IMR-90 (cell line): ENCODE results near the gene PARK7. TPM values are rescaled to one million over a fixed set of nuclear protein-coding genes. Genes with fewer than 3 reads are reported as not detected.

Source experiments
- ATAC-seq: fragments of 200-7000 bp; cut with Tn5 transposase; 2 replicates; pipeline ENCODE4 v1.9.1; 2020; ENCODE audit warnings: low read depth, mild to moderate bottlenecking, moderate library complexity
- BruUV-seq: library from RNA; stranded (reverse); fragments of 400-500 nt; replicated peaks from 2 replicates; lab custom pipeline; 2021; lab: Mats Ljungman, UMichigan
- CTCF ChIA-PET: fragments of 300-600 bp; formaldehyde crosslinking; extraction: SDS; loops from one replicate; lab custom pipeline; 2021; ENCODE audit warnings: antibody characterized with exemption; lab: Yijun Ruan, JAX
- POLR2A ChIA-PET: fragments of 300-600 bp; sonication (Branson Sonifier 250); formaldehyde crosslinking; loops from one replicate; lab custom pipeline; 2022; ENCODE audit warnings: antibody characterized with exemption; ENCODE audit not compliant: unreplicated experiment; lab: Charles Lee
- DNase-seq: peaks from one replicate; pipeline ENCODE4 v3.0.0; 2013
- H2AFZ ChIP-seq: replicated peaks from 2 replicates; pipeline ENCODE3; 2013; ENCODE audit warnings: low read length, mild to moderate bottlenecking; ENCODE audit not compliant: poor library complexity
- H2AK5ac ChIP-seq: 2 replicates; pipeline ENCODE4 v1.6.1; 2013; ENCODE audit warnings: low read depth, low read length, inconsistent platforms
- H2AK9ac ChIP-seq: replicated peaks from 2 replicates; pipeline ENCODE3; 2013; ENCODE audit warnings: mild to moderate bottlenecking, low read depth, low read length, moderate library complexity; ENCODE audit not compliant: poor library complexity
- H2BK120ac ChIP-seq: 2 replicates; pipeline ENCODE4 v1.6.1; 2013; ENCODE audit warnings: low read depth, low read length, inconsistent platforms
- H2BK15ac ChIP-seq: 3 replicates; pipeline ENCODE4 v1.6.1; 2013; ENCODE audit warnings: low read depth, low read length, inconsistent platforms
- H2BK20ac ChIP-seq: 2 replicates; pipeline ENCODE4 v1.6.1; 2013; ENCODE audit warnings: low read depth, mild to moderate bottlenecking, inconsistent platforms, low read length, moderate library complexity
- H2BK5ac ChIP-seq: 2 replicates; pipeline ENCODE4 v1.6.1; 2013; ENCODE audit warnings: mild to moderate bottlenecking, low read depth, low read length, inconsistent platforms; ENCODE audit not compliant: poor library complexity, severe bottlenecking
- H3K14ac ChIP-seq: replicated peaks from 2 replicates; pipeline ENCODE4 v1.6.1; 2013; ENCODE audit warnings: low read depth, low read length, inconsistent platforms
- H3K18ac ChIP-seq: 2 replicates; pipeline ENCODE4 v1.6.1; 2013; ENCODE audit warnings: low read depth, low read length, control low read depth
- H3K23ac ChIP-seq: 2 replicates; pipeline ENCODE4 v1.6.1; 2013; ENCODE audit warnings: low read depth, low read length, inconsistent platforms
- H3K27ac ChIP-seq: 2 replicates; pipeline ENCODE4 v1.5.1; 2013; ENCODE audit warnings: mild to moderate bottlenecking, control low read depth, low read length; ENCODE audit not compliant: insufficient read depth
- H3K27me3 ChIP-seq: 2 replicates; pipeline ENCODE4 v1.6.1; 2013; ENCODE audit warnings: low read length; ENCODE audit not compliant: control insufficient read depth, insufficient read depth
- H3K36me3 ChIP-seq: 2 replicates; pipeline ENCODE4 v1.6.1; 2013; ENCODE audit warnings: low read length, mixed read lengths; ENCODE audit not compliant: control insufficient read depth, insufficient read depth
- H3K4ac ChIP-seq: 2 replicates; pipeline ENCODE4 v1.6.1; 2013; ENCODE audit warnings: low read depth, low read length, inconsistent platforms
- H3K4me1 ChIP-seq: 2 replicates; pipeline ENCODE4 v1.6.1; 2013; ENCODE audit warnings: low read length, mixed read lengths; ENCODE audit not compliant: control insufficient read depth, insufficient read depth
- H3K4me2 ChIP-seq: 2 replicates; pipeline ENCODE4 v1.6.1; 2013; ENCODE audit warnings: low read depth, mild to moderate bottlenecking, control low read depth, low read length, moderate library complexity
- H3K4me3 ChIP-seq: 2 replicates; pipeline ENCODE4 v1.5.1; 2013; ENCODE audit warnings: low read depth, mild to moderate bottlenecking, control low read depth, low read length, moderate library complexity; ENCODE audit not compliant: insufficient read depth
- H3K56ac ChIP-seq: 2 replicates; pipeline ENCODE4 v1.6.1; 2013; ENCODE audit warnings: low read length, inconsistent platforms; ENCODE audit not compliant: insufficient read depth; ENCODE audit errors: extremely low read depth
- H3K79me1 ChIP-seq, 2 experiments: 2 replicates each; pipeline ENCODE4 v1.6.1; 2013; ENCODE audit warnings: low read length in 2 of 2, inconsistent platforms in 1 of 2, low read depth in 1 of 2
- H3K9ac ChIP-seq: 2 replicates; pipeline ENCODE4 v1.6.1; 2013; ENCODE audit warnings: low read depth, low read length, control low read depth
- H3K9me1 ChIP-seq: 2 replicates; pipeline ENCODE4 v1.6.1; 2013; ENCODE audit warnings: low read length, inconsistent platforms; ENCODE audit not compliant: insufficient read depth
- H3K9me3 ChIP-seq: 2 replicates; pipeline ENCODE4 v1.6.1; 2013; ENCODE audit warnings: low read length; ENCODE audit not compliant: control insufficient read depth, insufficient read depth
- H4K20me1 ChIP-seq: 2 replicates; pipeline ENCODE4 v1.6.1; 2013; ENCODE audit warnings: low read length, inconsistent platforms; ENCODE audit not compliant: insufficient read depth
- H4K5ac ChIP-seq: 2 replicates; pipeline ENCODE4 v1.6.1; 2013; ENCODE audit warnings: mild to moderate bottlenecking, low read depth, low read length, control low read depth
- H4K8ac ChIP-seq, 2 experiments: 2 replicates each; pipeline ENCODE4 v1.6.1; 2013; ENCODE audit warnings: low read depth in 2 of 2, low read length in 2 of 2, control low read depth in 1 of 2, inconsistent platforms in 1 of 2
- H4K91ac ChIP-seq: 2 replicates; pipeline ENCODE4 v1.6.1; 2013; ENCODE audit warnings: low read depth, low read length, inconsistent platforms; ENCODE audit not compliant: insufficient read depth
- CHD1 ChIP-seq: IDR thresholded peaks from 2 replicates; pipeline ENCODE4 v1.6.1; 2012; ENCODE audit warnings: low read depth, low read length, improper control_type of control experiment
- SMC3 ChIP-seq: fragments of 150-350 bp; IDR thresholded peaks from 2 replicates; pipeline ENCODE4 v1.6.1; 2016; ENCODE audit warnings: low read depth, mild to moderate bottlenecking, antibody characterized with exemption, low read length, moderate library complexity
- WGBS, 2 experiments: methylation state at CpG; one replicate each; pipeline versions ENCODE4 v1.1.5 to v1.1.7; 2013; ENCODE audit warnings: missing lambda C conversion rate in 2 of 2; ENCODE audit not compliant: insufficient read length in 1 of 2; ENCODE audit errors: extremely low coverage in 2 of 2; 5-methylcytosine and 5-hydroxymethylcytosine counted together
- dilution Hi-C: fragments of 300-500 bp; cut with HindIII; formaldehyde crosslinking; loops from one replicate; pipeline ENCODE4 v1.14.3; 2018; ENCODE audit warnings: low sequenced_read_pairs; ENCODE audit not compliant: unreplicated experiment
- in situ Hi-C: fragments of 300-500 bp; cut with MboI; formaldehyde crosslinking; loops from 3 replicates; pipeline ENCODE4 v1.14.3; 2019; ENCODE audit warnings: low sequenced_read_pairs, inconsistent platforms, mixed read lengths
- intact Hi-C: fragments of 100-400 bp; cut with micrococcal nuclease; formaldehyde crosslinking; loops from 2 replicates; pipeline ENCODE4 v1.10.0; 2022
- polyA plus RNA-seq, 3 experiments: library from polyadenylated mRNA; depleted of rRNA; stranded (reverse); fragments of >200 nt; gene quantifications; 2 replicates each; pipeline ENCODE4 v1.2.3, GENCODE V29; 2012; ENCODE audit warnings: low replicate concordance in 1 of 3
- total RNA-seq: library from RNA; depleted of rRNA; stranded (reverse); fragments of >200 nt; gene quantifications from 2 replicates; pipeline ENCODE4 v1.2.3, GENCODE V29; 2012

PARK7 gene
- total and polyA plus RNA-seq, 2 of the 4 experiments (the other 2 are of a cell fraction): 207 to 357 TPM

DNA sequence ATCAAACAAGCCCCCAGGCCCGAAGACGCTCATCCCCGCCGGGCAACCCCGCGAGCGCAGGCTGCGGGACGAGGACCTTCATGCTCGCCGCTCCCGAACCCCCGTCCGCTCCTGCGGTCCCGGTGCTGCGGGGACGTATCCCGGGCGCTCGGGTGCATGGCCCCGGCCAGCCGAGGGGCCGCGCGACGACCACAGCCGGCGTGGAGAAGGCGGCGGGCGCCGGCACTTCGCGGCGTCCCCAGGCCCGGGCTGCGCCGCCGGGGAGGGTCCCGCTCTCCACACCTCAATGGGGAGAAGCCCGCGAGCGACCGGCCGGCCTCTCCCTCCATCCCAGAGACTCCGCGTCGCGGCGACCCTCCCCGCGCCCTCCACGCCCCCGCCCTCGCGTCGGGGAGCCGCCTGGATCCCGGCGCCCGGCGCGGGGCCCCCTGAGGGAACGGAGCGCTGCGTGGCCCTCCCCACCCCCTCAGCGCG lies 64.2 kb downstream of the PARK7 start:
- no peaks in the 10 kb centered on the region for H3K9me3 ChIP-seq
- H2BK15ac ChIP-seq: no peak overlapping the region
- peak overlapping the region; percentile 87 for H3K56ac ChIP-seq
- peak overlapping the region; percentile 73 for H2AFZ ChIP-seq
- no peaks in the 10 kb centered on the region for H3K27me3 ChIP-seq
- no peak overlapping the region; the same call in 1 of the 2 replicates for H2AK5ac ChIP-seq
- peak overlapping the region; percentile 55 for H3K18ac ChIP-seq
- peak overlapping the region; percentile 68; the same call in 1 of the 2 replicates for H3K14ac ChIP-seq
- peak overlapping the region; percentile 52 for H3K4ac ChIP-seq
- ATAC-seq (no peak), DNase-seq (no peak)
- peak overlapping the region; percentile 98 for H3K4me2 ChIP-seq
- H3K27ac ChIP-seq: peak overlapping the region; percentile 81
- in situ Hi-C loops (no loop called here), dilution Hi-C loops (no loop called here), intact Hi-C loops (loop anchor here (2.0 to 5.0 kb wide), 4 partner anchors 43 to 213 kb away; no protein-coding TSS in a partner anchor)
- TF ChIP-seq CHD1 (peak; percentile 98; the same call in 1 of the 2 replicates), SMC3 (no peak)
- peaks cover 4 to 43% of the 10 kb centered on the region in 2 experiments; a peak in 2 of 4 replicates for H3K79me1 ChIP-seq
- peak overlapping the region; percentile 1 for H2AK9ac ChIP-seq
- peaks cover 11% of the 10 kb centered on the region for H3K9me1 ChIP-seq
- H2BK120ac ChIP-seq: 0 out of 2 replicates have a peak overlapping the region, but pooled peaks have one; percentile 44
- POLR2A ChIA-PET: interaction anchor here (0.5 to 0.9 kb wide), 3 partner anchors 28 to 289 kb away, joined by 5 to 15 read pairs (median 6); no protein-coding TSS in a partner anchor
- 0% methylated on average over 30 of the region's 69 CpGs; no CpG with 5 or more reads in 1 of the 2 experiments for WGBS, 2 experiments
- H3K4me3 ChIP-seq: peak overlapping the region; percentile 66
- 0 out of 4 replicates have a peak overlapping the region, but pooled peaks of 1 of the 2 experiments have one; percentile 33 for H4K8ac ChIP-seq
- H3K4me1 ChIP-seq: peaks cover 15% of the 10 kb centered on the region
- peaks cover 56% of the 10 kb centered on the region for H4K20me1 ChIP-seq
- H3K36me3 ChIP-seq: peaks cover 2% of the 10 kb centered on the region; the same call in 1 of the 2 replicates
- H4K91ac ChIP-seq: no peak overlapping the region
- no peak overlapping the region for H4K5ac ChIP-seq
- CTCF ChIA-PET: interaction anchor here (0.7 kb wide), 1 partner anchor 289 kb away, joined by 3 read pairs; no protein-coding TSS in a partner anchor
- peak overlapping the region; percentile 69 for H2BK5ac ChIP-seq
- no TSS peak for BruUV-seq
- no peak overlapping the region for H2BK20ac ChIP-seq
- H3K9ac ChIP-seq: peak overlapping the region; percentile 96
- peak overlapping the region; percentile 75 for H3K23ac ChIP-seq
